K562 (cell line): ENCODE data around the gene HAL. TPM values are rescaled to one million over a fixed set of nuclear protein-coding genes. Genes with fewer than 3 reads are reported as not detected.

Source experiments
- ATAC-seq: fragments of 200-7000 bp; cut with Tn5 transposase; 3 replicates; pipeline ENCODE4 v1.9.1; 2020; ENCODE audit warnings: moderate library complexity
- BruUV-seq: library from RNA; stranded (reverse); fragments of 400-500 nt; replicated peaks from 2 replicates; lab custom pipeline; 2021; lab: Mats Ljungman, UMichigan
- CTCF ChIA-PET: fragments of 300-600 bp; formaldehyde crosslinking; extraction: SDS; loops from one replicate; lab custom pipeline; 2021; ENCODE audit warnings: low intra/inter-chr PET ratio; lab: Yijun Ruan, JAX
- POLR2A ChIA-PET: fragments of 300-600, 350-650 bp; sonication (Branson Sonifier 250); formaldehyde crosslinking; extraction: SDS; loops from one replicate; lab custom pipeline; 2021; ENCODE audit warnings: antibody characterized with exemption, inconsistent platforms; lab: Yijun Ruan, JAX
- DNase-seq, 4 experiments: peaks; one replicate each; pipeline versions ENCODE4 v3.0.0 to v3.0.0-alpha.2; 2011 to 2018; ENCODE audit warnings: low spot score in 3 of 4, mixed read lengths in 3 of 4; ENCODE audit errors: extremely low read depth in 1 of 4
- FAIRE-seq: peaks from 2 replicates; lab custom pipeline; 2011; peaks lifted over from hg19 to GRCh38; lab: Jason Lieb, UNC
- H2AFZ ChIP-seq: 2 replicates; pipeline ENCODE4 v1.6.0; 2011; ENCODE audit warnings: low read depth, low read length, control low read depth, inconsistent platforms
- H3K27ac ChIP-seq: fragments of 200-600 bp; 3 replicates; pipeline ENCODE4 v1.8.0; 2011; ENCODE audit warnings: low read depth, mild to moderate bottlenecking, control low read depth, inconsistent platforms, low read length, moderate library complexity, mixed read lengths; ENCODE audit errors: extremely low read depth
- H3K27me3 ChIP-seq, 2 experiments: fragments of 300-600 bp in 1 of 2; 2 replicates in 1 of 2; 3 replicates in 1 of 2; pipeline versions ENCODE4 v1.6.0 to v1.8.0; 2011; ENCODE audit warnings: inconsistent platforms in 2 of 2, low read length in 2 of 2, mild to moderate bottlenecking in 1 of 2, mixed read lengths in 1 of 2, moderate library complexity in 1 of 2; ENCODE audit not compliant: control insufficient read depth in 2 of 2, insufficient read depth in 2 of 2
- H3K36me3 ChIP-seq: fragments of 300-600 bp; 3 replicates; pipeline ENCODE4 v1.8.0; 2011; ENCODE audit warnings: mild to moderate bottlenecking, low read length, inconsistent platforms; ENCODE audit not compliant: control insufficient read depth, insufficient read depth
- H3K4me1 ChIP-seq, 2 experiments: fragments of 200-600 bp in 1 of 2; replicated peaks in 1 of 2; 2 replicates in 1 of 2; 3 replicates in 1 of 2; pipeline versions ENCODE4 v1.5.1 to v1.8.0; 2011; ENCODE audit warnings: inconsistent platforms in 2 of 2, low read length in 2 of 2, mild to moderate bottlenecking in 1 of 2, mixed read lengths in 1 of 2, moderate library complexity in 1 of 2; ENCODE audit not compliant: control insufficient read depth in 2 of 2, insufficient read depth in 2 of 2
- H3K4me2 ChIP-seq: 2 replicates; pipeline ENCODE4 v1.6.1; 2011; ENCODE audit warnings: low read length, control low read depth, inconsistent platforms, mixed read lengths; ENCODE audit not compliant: insufficient read depth
- H3K4me3 ChIP-seq: fragments of 200-600 bp; sonication (generic), shearing (Covaris generic); 2 replicates; pipeline ENCODE4 v1.5.1; 2016; ENCODE audit warnings: control low read depth, inconsistent platforms
- H3K79me2 ChIP-seq: fragments of 200-600 bp; 3 replicates; pipeline ENCODE4 v1.8.0; 2011; ENCODE audit warnings: low read length, inconsistent platforms; ENCODE audit not compliant: control insufficient read depth, insufficient read depth
- H3K9ac ChIP-seq, 2 experiments: 2 replicates each; pipeline versions ENCODE4 v1.6.0 to v1.6.1; 2011; ENCODE audit warnings: low read depth in 2 of 2, low read length in 2 of 2, control low read depth in 1 of 2, inconsistent platforms in 1 of 2, mild to moderate bottlenecking in 1 of 2, mixed read lengths in 1 of 2; ENCODE audit not compliant: insufficient read depth in 1 of 2
- H3K9me1 ChIP-seq: one replicate; pipeline ENCODE4 v1.6.0; 2011; ENCODE audit warnings: inconsistent platforms, mild to moderate bottlenecking, low read length, moderate library complexity; ENCODE audit not compliant: control insufficient read depth, insufficient read depth
- H3K9me3 ChIP-seq: replicated peaks from 2 replicates; pipeline ENCODE4 v1.5.1; 2011; ENCODE audit warnings: low read depth, low read length, inconsistent platforms; ENCODE audit not compliant: control insufficient read depth, insufficient read depth
- H4K20me1 ChIP-seq: replicated peaks from 2 replicates; pipeline ENCODE4 v1.6.1; 2011; ENCODE audit warnings: low read length, inconsistent platforms, mixed read lengths; ENCODE audit not compliant: control insufficient read depth, insufficient read depth
- C11orf30 ChIP-seq: fragments of 450-650 bp; IDR thresholded peaks from 2 replicates; pipeline ENCODE4 v1.6.1; 2016; ENCODE audit warnings: low read depth, mild to moderate bottlenecking
- MAFF ChIP-seq: IDR thresholded peaks from 2 replicates; pipeline ENCODE4 v1.6.1; 2012; ENCODE audit warnings: low read length, improper control_type of control experiment
- MAFG ChIP-seq: fragments of 450-650 bp; conservative IDR thresholded peaks from 2 replicates; pipeline ENCODE4 v1.6.1; 2016; ENCODE audit warnings: missing genetic modification characterization, missing compliant biosample characterization
- MAFK ChIP-seq: IDR thresholded peaks from 2 replicates; pipeline ENCODE4 v1.6.1; 2011; ENCODE audit warnings: low read length, improper control_type of control experiment
- XRCC5 ChIP-seq: fragments of 200-400 bp; formaldehyde crosslinking; IDR thresholded peaks from 2 replicates; pipeline ENCODE4 v1.6.1; 2017; ENCODE audit warnings: low read depth, mild to moderate bottlenecking, low read length
- ZNF280A ChIP-seq: fragments of 450-650 bp; IDR thresholded peaks from 2 replicates; pipeline ENCODE4 v1.6.1; 2018; ENCODE audit warnings: mild to moderate bottlenecking, low read depth; ENCODE audit not compliant: partially characterized antibody
- ZNF316 ChIP-seq: fragments of 450-650 bp; IDR thresholded peaks from 2 replicates; pipeline ENCODE4 v1.6.1; 2016
- WGBS: fragments of 100-300 bp; shearing (Covaris generic); methylation state at CpG from one replicate; pipeline ENCODE4 v1.1.6; 2016; ENCODE audit warnings: low coverage, mixed read lengths; ENCODE audit not compliant: insufficient coverage; ENCODE audit errors: missing lambda C conversion rate; 5-methylcytosine and 5-hydroxymethylcytosine counted together
- in situ Hi-C: fragments of 300-500 bp; cut with MboI; formaldehyde crosslinking; loops from 4 replicates; pipeline ENCODE4 v1.15.0; 2018; ENCODE audit warnings: inconsistent platforms, mixed read lengths
- intact Hi-C: fragments of 100-400 bp; cut with micrococcal nuclease; formaldehyde crosslinking; loops from 2 replicates; pipeline ENCODE4 v1.14.2; 2022
- polyA plus RNA-seq, 8 experiments: library from polyadenylated mRNA; depleted of rRNA in 4 of 8; stranded (reverse) in 5 of 8; unstranded in 3 of 8; fragments of >200 nt; fragmentation: Nextera tagmentation in 2 of 8; fragmentation: Illumina TruSeq in 1 of 8; extraction: Ambion mirVana in 2 of 8; extraction: Trizol in 1 of 8; gene quantifications; 2 replicates each; pipeline versions ENCODE4 v1.2.1 to v1.2.3, GENCODE V29; 2011 to 2014; ENCODE audit warnings: inconsistent platforms in 1 of 8, missing spikeins in 1 of 8
- total RNA-seq, 7 experiments: library from RNA; depleted of rRNA in 6 of 7; stranded (reverse); fragments of >200 nt in 6 of 7; fragmentation: Illumina TruSeq in 2 of 7; extraction: Trizol in 2 of 7; gene quantifications; 2 replicates each; pipeline versions ENCODE4 v1.2.1 to v1.2.3, GENCODE V29; 2011 to 2021; ENCODE audit warnings: low replicate concordance in 1 of 7

The HAL gene
- total and polyA plus RNA-seq, 9 of the 15 experiments (the other 6 are each of a cell fraction or from before 2014, with no cell fraction given): 0.03 to 0.36 (median 0.20) TPM; not detected in 4

GRCh38 chr12:96014943-96015599 is 18.9 kb upstream of the HAL start:
- no peak overlapping the region for H2AFZ ChIP-seq
- WGBS: 38% methylated on average over 3 of the region's 3 CpGs
- BruUV-seq: no TSS peak
- H4K20me1 ChIP-seq: no peaks in the 10 kb centered on the region
- H3K4me3 ChIP-seq: no peak overlapping the region
- no peak overlapping the region for H3K4me2 ChIP-seq
- H3K79me2 ChIP-seq: no peaks in the 10 kb centered on the region
- FAIRE-seq (no peak), DNase-seq (no peak), ATAC-seq (no peak)
- no peaks in the 10 kb centered on the region for H3K9me1 ChIP-seq
- H3K27ac ChIP-seq: no peak overlapping the region
- H3K9ac ChIP-seq: no peak overlapping the region
- intact Hi-C loops: no loop called here
- CTCF ChIA-PET: no interaction called here
- no peaks in the 10 kb centered on the region for H3K9me3 ChIP-seq
- TF ChIP-seq ZNF280A: no peak
- TF ChIP-seq C11orf30: peak; percentile 87
- TF ChIP-seq XRCC5: no peak
- peak; percentile 97 for TF ChIP-seq MAFK
- peak; percentile 96 for TF ChIP-seq MAFF
- peak; percentile 95 for TF ChIP-seq ZNF316
- TF ChIP-seq MAFG (tag): peak; percentile 88
- TF ChIP-seq, all 486 proteins: peak for 5
- H3K27me3 ChIP-seq: no peaks in the 10 kb centered on the region
- in situ Hi-C loops: no loop called here
- POLR2A ChIA-PET: no interaction called here
- H3K4me1 ChIP-seq: no peaks in the 10 kb centered on the region; a peak in 1 of 5 replicates
- H3K36me3 ChIP-seq: peaks cover 16% of the 10 kb centered on the region; the same call in 1 of the 3 replicates
